ENCODE results near the gene RDH13. TPM values are rescaled to one million over a fixed set of nuclear protein-coding genes. Genes with fewer than 3 reads are reported as not detected.
A peak's percentile ranks its signal among the peaks of the same experiment; 100 is the strongest.

The RDH13 gene
- total RNA-seq, 5 donors from 2014 or later (not counting 1 experiment from before 2014, with no cell fraction given), result 12.4 to 35.8 (median 21.6) TPM

- no peaks in the 10 kb centered on the region for H3K36me3 ChIP-seq (ENCODE audit: control insufficient read depth in 2 of 2, extremely low read depth in 1 of 2, insufficient read depth in 1 of 2, low read length in 1 of 2)
- 39% methylated on average over 31 of the region's 42 CpGs for WGBS (ENCODE audit: insufficient coverage)
- Mint-ChIP-seq H3K36me3 (no peaks in the 10 kb centered on the region), H3K4me1 (peaks cover 33 to 46% (median 36%) of the 10 kb centered on the region in 3 donors), H3K9me3 (no peaks in the 10 kb centered on the region), H3K27ac (no peak overlapping the region), H3K27me3 (peaks cover 49 to 60% of the 10 kb centered on the region in 2 donors), H3K4me3 (peak overlapping the region in 1 of 3 donors; percentile 79)
- ATAC-seq (replicated peaks in 1 of 4) (no peak), DNase-seq (no peak)
- no peak overlapping the region for H3K4me3 ChIP-seq (ENCODE audit: control insufficient read depth in 1 of 2, extremely low read depth in 1 of 2, low read length in 1 of 2)
- no peak overlapping the region for H3K27ac ChIP-seq (ENCODE audit: low read length)
- peaks cover 12 to 89% of the 10 kb centered on the region in 2 experiments for H3K27me3 ChIP-seq (replicated peaks in 1 of 2; ENCODE audit: control insufficient read depth in 2 of 2, extremely low read depth in 1 of 2, insufficient read depth in 2 of 2, low read length in 1 of 2)
- peaks cover 4 to 52% of the 10 kb centered on the region in 2 experiments for H3K4me1 ChIP-seq (ENCODE audit: control insufficient read depth in 1 of 2, extremely low read depth in 1 of 2, insufficient read depth in 2 of 2, low read length in 2 of 2)
- CTCF ChIA-PET, result no interaction called here
- no peaks in the 10 kb centered on the region for H3K9me3 ChIP-seq
- POLR2A ChIA-PET, result no interaction called here
These were observed 20.3 kb upstream of the RDH13 start for GRCh38 chr19:55083004-55083850.

GRCh38 chr19:55082020-55082851 lies 19.3 kb upstream of the RDH13 start:
- H3K9me3 ChIP-seq, result no peaks in the 10 kb centered on the region
- Mint-ChIP-seq H3K4me1 (peaks cover 24 to 36% (median 26%) of the 10 kb centered on the region in 3 donors), H3K27me3 (peaks cover 39 to 51% of the 10 kb centered on the region in 2 donors), H3K36me3 (no peaks in the 10 kb centered on the region), H3K9me3 (no peaks in the 10 kb centered on the region), H3K27ac (no peak overlapping the region), H3K4me3 (peak overlapping the region; percentile 74 to 79 (median 77))
- CTCF ChIA-PET, result no interaction called here
- DNase-seq (peak in 21 of 35 experiments; percentile 9 to 58 (median 28)), ATAC-seq (replicated peaks in 1 of 4) (peak in 1 of 4 experiments; percentile 14)
- no peaks in the 10 kb centered on the region for H3K36me3 ChIP-seq (ENCODE audit: control insufficient read depth in 2 of 2, extremely low read depth in 1 of 2, insufficient read depth in 1 of 2, low read length in 1 of 2)
- H3K4me1 ChIP-seq (ENCODE audit: control insufficient read depth in 1 of 2, extremely low read depth in 1 of 2, insufficient read depth in 2 of 2, low read length in 2 of 2), result peaks cover 4 to 42% of the 10 kb centered on the region in 2 experiments
- H3K4me3 ChIP-seq (ENCODE audit: control insufficient read depth in 1 of 2, extremely low read depth in 1 of 2, low read length in 1 of 2), result peak overlapping the region; percentile 55 to 69
- H3K27ac ChIP-seq (ENCODE audit: low read length), result no peak overlapping the region
- WGBS (ENCODE audit: insufficient coverage), result 7% methylated on average over 59 of the region's 64 CpGs
- H3K27me3 ChIP-seq (replicated peaks in 1 of 2; ENCODE audit: control insufficient read depth in 2 of 2, extremely low read depth in 1 of 2, insufficient read depth in 2 of 2, low read length in 1 of 2), result peaks cover 7 to 83% of the 10 kb centered on the region in 2 experiments
- POLR2A ChIA-PET, result no interaction called here

- no peak overlapping the region for H3K27ac Mint-ChIP-seq
These were observed 18.7 kb upstream of the RDH13 start for GRCh38 chr19:55081770-55082019.

GRCh38 chr19:55080968-55081769 lies 18.2 kb upstream of the RDH13 start:
- no peaks in the 10 kb centered on the region for H3K36me3 ChIP-seq (ENCODE audit: control insufficient read depth in 2 of 2, extremely low read depth in 1 of 2, insufficient read depth in 1 of 2, low read length in 1 of 2)
- CTCF ChIA-PET, result no interaction called here
- no peaks in the 10 kb centered on the region for H3K36me3 Mint-ChIP-seq
- no peak overlapping the region for H3K27ac ChIP-seq (ENCODE audit: low read length)
- H3K4me3 Mint-ChIP-seq, result peak overlapping the region; percentile 77 to 79 (median 79)
- DNase-seq, result peak; percentile 69 to 92 (median 82)
- ATAC-seq (replicated peaks in 1 of 4), result peak; percentile 82 to 88 (median 86)
- peak overlapping the region; percentile 55 to 69 for H3K4me3 ChIP-seq (ENCODE audit: control insufficient read depth in 1 of 2, extremely low read depth in 1 of 2, low read length in 1 of 2)
- H3K27ac Mint-ChIP-seq, result peak overlapping the region in 1 of 2 donors; percentile 69
- H3K27me3 ChIP-seq (replicated peaks in 1 of 2; ENCODE audit: control insufficient read depth in 2 of 2, extremely low read depth in 1 of 2, insufficient read depth in 2 of 2, low read length in 1 of 2), result peaks cover 7 to 78% of the 10 kb centered on the region in 2 experiments
- H3K4me1 Mint-ChIP-seq, result peaks cover 23 to 34% (median 24%) of the 10 kb centered on the region in 3 donors
- H3K4me1 ChIP-seq (ENCODE audit: control insufficient read depth in 1 of 2, extremely low read depth in 1 of 2, insufficient read depth in 2 of 2, low read length in 2 of 2), result peaks cover 4 to 32% of the 10 kb centered on the region in 2 experiments
- H3K9me3 Mint-ChIP-seq, result no peaks in the 10 kb centered on the region
- peaks cover 44 to 55% of the 10 kb centered on the region in 2 donors for H3K27me3 Mint-ChIP-seq
- WGBS (ENCODE audit: insufficient coverage), result under 1% methylated on average over 55 of the region's 60 CpGs
- POLR2A ChIA-PET, result no interaction called here
- no peaks in the 10 kb centered on the region for H3K9me3 ChIP-seq

More at GRCh38 chr19:55081770-55082019, 18.7 kb upstream of the RDH13 start:
- Mint-ChIP-seq H3K4me3 (peak overlapping the region; percentile 77 to 79 (median 79)), H3K36me3 (no peaks in the 10 kb centered on the region), H3K4me1 (peaks cover 23 to 34% (median 24%) of the 10 kb centered on the region in 3 donors), H3K27me3 (peaks cover 41 to 52% of the 10 kb centered on the region in 2 donors), H3K9me3 (no peaks in the 10 kb centered on the region)
- no peaks in the 10 kb centered on the region for H3K9me3 ChIP-seq
- peak overlapping the region; percentile 55 to 69 for H3K4me3 ChIP-seq (ENCODE audit: control insufficient read depth in 1 of 2, extremely low read depth in 1 of 2, low read length in 1 of 2)
- peaks cover 4 to 36% of the 10 kb centered on the region in 2 experiments for H3K4me1 ChIP-seq (ENCODE audit: control insufficient read depth in 1 of 2, extremely low read depth in 1 of 2, insufficient read depth in 2 of 2, low read length in 2 of 2)
- H3K36me3 ChIP-seq (ENCODE audit: control insufficient read depth in 2 of 2, extremely low read depth in 1 of 2, insufficient read depth in 1 of 2, low read length in 1 of 2), result no peaks in the 10 kb centered on the region
- H3K27me3 ChIP-seq (replicated peaks in 1 of 2; ENCODE audit: control insufficient read depth in 2 of 2, extremely low read depth in 1 of 2, insufficient read depth in 2 of 2, low read length in 1 of 2), result peaks cover 7 to 79% of the 10 kb centered on the region in 2 experiments
- ChIA-PET POLR2A (no interaction called here), CTCF (no interaction called here)
- ATAC-seq (replicated peaks in 1 of 4) (no peak), DNase-seq (no peak)
- H3K27ac ChIP-seq (ENCODE audit: low read length), result no peak overlapping the region
- WGBS (ENCODE audit: insufficient coverage), result 15% methylated on average over 4 of the region's 22 CpGs

GRCh38 chr19:55080121-55080967 lies 17.4 kb upstream of the RDH13 start:
- Histone ChIP-seq H3K9me3 (no peaks in the 10 kb centered on the region), H3K36me3 (ENCODE audit: control insufficient read depth in 2 of 2, extremely low read depth in 1 of 2, insufficient read depth in 1 of 2, low read length in 1 of 2) (no peaks in the 10 kb centered on the region), H3K4me3 (ENCODE audit: control insufficient read depth in 1 of 2, extremely low read depth in 1 of 2, low read length in 1 of 2) (peak overlapping the region; percentile 55 to 69), H3K27ac (ENCODE audit: low read length) (no peak overlapping the region), H3K27me3 (replicated peaks in 1 of 2; ENCODE audit: control insufficient read depth in 2 of 2, extremely low read depth in 1 of 2, insufficient read depth in 2 of 2, low read length in 1 of 2) (peaks cover 5 to 78% of the 10 kb centered on the region in 2 experiments), H3K4me1 (ENCODE audit: control insufficient read depth in 1 of 2, extremely low read depth in 1 of 2, insufficient read depth in 2 of 2, low read length in 2 of 2) (peaks cover 4 to 32% of the 10 kb centered on the region in 2 experiments)
- DNase-seq (peak in 33 of 35 experiments; percentile 20 to 69 (median 55)), ATAC-seq (replicated peaks in 1 of 4) (peak; percentile 33 to 47 (median 39))
- no peak overlapping the region for H3K27ac Mint-ChIP-seq
- ChIA-PET POLR2A (interaction anchor here in 1 of 2 donors (0.6 kb wide), 1 partner anchor 917 kb away, joined by 4 read pairs; no protein-coding TSS in a partner anchor), CTCF (no interaction called here)
- no peaks in the 10 kb centered on the region for H3K36me3 Mint-ChIP-seq
- no peaks in the 10 kb centered on the region for H3K9me3 Mint-ChIP-seq
- peaks cover 42 to 50% of the 10 kb centered on the region in 2 donors for H3K27me3 Mint-ChIP-seq
- H3K4me1 Mint-ChIP-seq, result peaks cover 23 to 32% (median 24%) of the 10 kb centered on the region in 3 donors
- WGBS (ENCODE audit: insufficient coverage), result 8% methylated on average over 40 of the region's 55 CpGs
- peak overlapping the region; percentile 77 to 79 (median 79) for H3K4me3 Mint-ChIP-seq
